Stimulated activated naive CD8-positive, alpha-beta T cell treated with anti-CD3 and anti-CD28 coated beads, Interleukin-15, Interleukin-2, amounts not matched to agents 100 U/mL and 50 U/mL, for 24 hours (primary cell): ENCODE measurements around the gene OSBPL9.
"Not testable (repeated sequence)": the region's sequence is repeated elsewhere in the genome, so short reads cannot be mapped to it uniquely, and the experiment has no call there.

Source experiments
- ATAC-seq: fragments of 150-1000 bp; cut with Tn5 transposase; one replicate; pipeline ENCODE4 v1.10.0; 2021
- DNase-seq: peaks from one replicate; pipeline ENCODE4 v3.0.0; 2021

Gene OSBPL9

DNA sequence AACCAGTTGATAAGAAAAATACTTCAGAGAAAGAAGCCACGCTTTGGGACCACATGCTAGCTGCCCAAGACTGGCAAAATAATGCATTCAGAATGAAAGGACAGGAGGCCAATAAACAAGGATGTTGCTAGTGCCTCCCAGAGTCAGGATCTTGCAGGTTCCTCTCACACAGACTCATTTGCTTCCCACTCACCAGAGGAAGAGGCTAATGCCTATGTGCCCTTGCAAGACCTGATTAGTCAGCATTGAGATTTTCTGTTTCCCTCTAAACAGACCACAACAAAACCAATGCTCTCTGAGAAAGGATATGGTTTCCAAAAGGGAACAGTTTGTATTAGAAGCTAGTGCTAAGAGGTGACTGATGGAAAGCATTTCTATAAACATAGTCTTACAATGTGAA is 176.0 kb downstream of the OSBPL9 start:
- DNase-seq (no peak), ATAC-seq (peak; percentile 73)

DNA sequence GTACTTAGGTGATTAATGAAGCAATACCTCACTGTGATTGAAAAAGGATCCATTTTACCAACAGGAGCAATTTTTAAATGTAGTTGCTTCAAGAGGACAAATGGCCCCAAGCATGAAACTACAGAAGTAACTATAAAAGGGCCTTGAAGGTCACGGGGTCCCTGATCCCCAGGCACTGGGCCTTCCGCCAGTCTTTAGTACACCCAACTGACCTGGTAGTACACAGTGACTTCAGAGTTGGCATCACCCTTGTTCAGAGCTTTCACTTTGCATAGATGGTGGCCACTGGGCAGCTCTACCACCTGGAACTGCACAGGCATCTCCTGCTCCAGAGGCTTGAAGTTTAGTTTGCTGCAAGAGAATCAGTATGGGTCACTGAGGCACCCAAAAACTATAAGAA is 177.4 kb downstream of the OSBPL9 start:
- ATAC-seq = no peak

DNA sequence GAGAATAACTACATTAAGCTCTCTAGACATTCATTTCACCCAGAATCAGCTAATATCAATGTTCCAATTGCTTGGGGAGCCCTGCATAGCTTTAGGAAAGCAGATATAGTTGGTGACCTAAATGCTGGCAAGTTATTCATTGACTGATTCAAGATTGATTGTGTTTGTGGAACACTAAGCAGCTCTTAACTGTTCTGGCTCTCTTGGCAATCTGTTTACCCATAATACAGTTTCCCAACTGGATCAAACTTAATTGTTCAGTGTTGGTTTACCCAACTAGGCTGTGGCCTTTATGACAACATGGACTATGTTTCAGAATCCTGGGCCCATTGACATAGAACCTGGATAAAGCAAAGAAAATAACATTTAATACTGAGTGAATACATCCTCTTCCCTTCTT is 178.0 kb downstream of the OSBPL9 start:
- no peak for ATAC-seq

More for the DNA sequence above, 177.4 kb downstream of the OSBPL9 start:
- no peak for DNase-seq

DNA sequence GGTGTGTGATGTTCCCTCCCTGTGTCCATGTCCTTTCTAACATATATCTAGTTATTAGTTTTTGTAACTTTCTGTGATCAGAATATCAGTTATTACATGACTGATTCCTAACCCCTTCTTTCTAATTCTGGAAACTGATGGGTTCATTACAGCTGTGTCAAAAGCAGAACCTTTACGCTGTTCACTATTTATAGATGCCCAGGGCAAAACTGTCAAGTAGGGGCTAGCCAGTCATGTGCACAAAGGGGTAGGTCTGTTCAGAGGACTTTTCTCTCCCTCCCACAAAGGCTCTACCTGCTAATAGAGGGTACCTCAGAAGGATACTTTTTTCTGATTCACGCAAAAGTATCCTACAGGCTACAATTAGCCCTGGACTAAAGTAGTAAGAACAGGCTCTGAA is 182.5 kb downstream of the OSBPL9 start:
- DNase-seq (no peak), ATAC-seq (no peak)

More for the DNA sequence above, 178.0 kb downstream of the OSBPL9 start:
- no peak for DNase-seq

DNA sequence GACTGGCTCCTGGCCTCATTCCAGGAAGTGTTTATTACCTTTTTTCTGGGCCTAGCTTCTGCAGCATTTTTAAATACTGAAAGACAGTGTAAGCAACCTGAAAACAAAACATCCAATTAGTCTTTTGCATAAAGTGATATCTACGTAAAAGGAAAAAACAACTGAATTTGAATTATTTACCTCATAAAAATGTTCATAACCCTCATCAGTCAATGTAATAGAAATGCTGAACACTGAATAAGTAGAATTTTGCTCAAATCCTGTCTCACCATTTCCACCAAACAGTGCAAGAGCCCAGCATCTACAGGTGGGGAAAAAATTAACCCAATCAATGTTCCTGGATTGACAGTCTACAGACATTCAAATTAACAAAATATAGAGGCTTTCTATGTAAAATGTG is 197.6 kb downstream of the OSBPL9 start:
- DNase-seq = no peak
- no peak for ATAC-seq

DNA sequence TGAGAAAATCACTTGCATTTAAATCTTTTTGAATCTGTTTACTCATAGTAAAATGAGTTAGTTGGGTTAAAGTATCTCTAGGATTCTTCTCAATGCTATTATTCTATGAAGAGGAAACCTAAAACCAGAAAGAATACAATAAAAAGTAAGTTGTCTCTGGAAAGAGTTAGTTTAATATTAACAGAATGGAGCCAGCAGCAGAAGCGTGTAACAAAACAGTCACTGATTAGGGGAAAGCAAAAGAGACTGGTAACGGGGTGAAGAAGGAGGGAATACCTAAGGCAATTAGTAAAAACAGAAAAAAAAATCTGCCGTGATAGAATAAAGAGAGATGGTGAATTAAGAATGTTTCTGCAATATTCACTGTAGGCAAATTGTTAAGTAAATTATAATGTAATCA is 201.6 kb downstream of the OSBPL9 start:
- DNase-seq = no peak
- ATAC-seq = no peak

DNA sequence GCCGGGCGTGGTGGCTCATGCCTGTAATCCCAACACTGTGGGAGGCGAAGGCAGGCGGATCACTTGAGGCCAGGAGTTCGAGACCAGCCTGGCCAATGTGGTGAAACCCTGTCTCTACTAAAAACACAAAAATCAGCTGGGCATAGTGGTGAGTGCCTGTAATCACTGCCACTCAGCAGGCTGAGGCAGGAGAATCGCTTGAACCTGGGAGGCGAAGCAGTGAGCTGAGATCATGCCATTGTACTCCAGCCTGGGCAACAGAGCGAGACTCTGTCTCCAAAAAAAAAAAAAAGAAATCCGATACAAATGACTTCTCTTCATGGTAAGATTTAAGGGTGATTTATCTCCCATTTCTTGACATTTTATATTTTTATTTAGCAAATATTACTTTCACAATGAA is 202.1 kb downstream of the OSBPL9 start:
- ATAC-seq, DNase-seq: not testable (repeated sequence)

DNA sequence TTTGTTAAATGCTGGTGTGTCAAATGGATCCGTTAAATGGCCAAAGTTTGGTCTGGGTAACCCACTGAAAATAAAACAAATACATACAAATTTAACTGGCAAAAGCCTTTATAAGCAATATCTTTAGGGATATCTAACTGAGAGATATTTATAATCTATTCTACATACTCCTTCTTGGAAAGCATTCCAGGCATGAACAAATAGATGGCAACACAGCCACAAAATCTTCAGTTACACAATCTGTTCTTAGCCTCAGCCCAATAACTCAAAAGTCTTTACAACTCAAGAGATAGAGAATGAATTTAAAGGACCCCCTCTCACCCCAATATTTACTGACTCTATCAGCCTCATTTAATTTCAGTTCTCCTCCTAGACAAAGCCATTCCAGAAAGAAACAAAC is 202.9 kb downstream of the OSBPL9 start:
- ATAC-seq = no peak
- DNase-seq = no peak

DNA sequence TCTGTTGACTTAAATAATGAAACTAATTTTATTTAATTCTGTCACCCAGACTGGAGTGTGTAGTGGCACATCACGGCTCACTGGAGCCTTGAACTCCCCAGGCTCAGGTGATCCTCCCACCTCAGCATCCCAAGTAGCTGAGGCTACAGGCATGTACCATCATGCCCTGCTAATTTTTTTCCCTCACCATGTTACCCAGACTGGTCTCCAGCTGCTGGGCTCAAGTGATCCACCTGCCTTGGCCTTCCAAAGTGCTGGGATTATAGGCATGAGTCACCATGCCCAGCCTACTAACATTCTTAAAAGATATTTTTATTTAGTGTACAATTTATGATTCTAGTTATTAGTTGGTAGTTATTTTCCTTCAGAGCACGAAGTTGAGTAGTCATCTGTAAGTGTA is 212.2 kb downstream of the OSBPL9 start:
- DNase-seq (no peak), ATAC-seq (no peak)

DNA sequence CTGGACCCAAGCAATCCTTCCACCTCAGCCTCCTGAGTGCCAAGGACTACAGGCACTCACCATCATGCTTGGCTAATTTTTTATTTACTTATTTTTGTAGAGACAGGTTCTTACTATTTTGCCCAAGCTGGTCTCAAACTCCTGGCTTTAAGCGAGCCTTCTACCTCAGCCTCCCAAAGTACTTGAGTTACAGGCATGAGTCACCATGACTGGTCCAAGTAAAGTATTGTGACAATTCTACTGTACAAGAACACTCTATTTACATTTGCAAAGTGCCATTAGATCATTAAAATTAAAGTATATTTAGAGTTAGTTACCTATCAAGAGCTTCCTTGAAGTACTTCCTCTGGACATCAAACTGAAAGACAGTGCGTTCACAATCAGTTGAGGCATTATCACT is 216.8 kb downstream of the OSBPL9 start:
- DNase-seq (no peak), ATAC-seq (no peak)

DNA sequence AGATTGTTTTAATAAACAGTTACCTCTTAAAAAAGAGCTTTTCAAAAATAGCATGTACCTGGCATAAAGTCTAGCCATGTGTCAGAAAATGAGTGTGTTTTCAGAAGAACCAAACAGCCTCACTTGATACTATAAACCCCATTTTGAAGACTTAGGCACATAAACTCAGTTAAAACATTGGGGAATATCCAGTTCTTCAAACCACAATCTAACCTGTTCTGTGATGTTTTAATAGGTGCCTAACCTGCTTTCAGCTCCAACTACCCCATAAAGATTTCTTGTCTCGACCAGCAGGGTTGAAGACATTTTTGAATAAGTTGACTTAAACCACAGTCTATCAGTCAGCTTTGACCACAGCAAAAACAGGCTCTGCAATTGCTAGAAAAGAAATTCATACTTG is 220.4 kb downstream of the OSBPL9 start:
- DNase-seq (no peak), ATAC-seq (no peak)
